Measurements from ENCODE around the gene FCHSD2. TPM values are rescaled to one million over a fixed set of nuclear protein-coding genes. Genes with fewer than 3 reads are reported as not detected.
"Not testable (repeated sequence)": the region's sequence is repeated elsewhere in the genome, so short reads cannot be mapped to it uniquely, and the experiment has no call there.

The FCHSD2 gene
- total RNA-seq, 1 donor: 34.0 TPM

DNA sequence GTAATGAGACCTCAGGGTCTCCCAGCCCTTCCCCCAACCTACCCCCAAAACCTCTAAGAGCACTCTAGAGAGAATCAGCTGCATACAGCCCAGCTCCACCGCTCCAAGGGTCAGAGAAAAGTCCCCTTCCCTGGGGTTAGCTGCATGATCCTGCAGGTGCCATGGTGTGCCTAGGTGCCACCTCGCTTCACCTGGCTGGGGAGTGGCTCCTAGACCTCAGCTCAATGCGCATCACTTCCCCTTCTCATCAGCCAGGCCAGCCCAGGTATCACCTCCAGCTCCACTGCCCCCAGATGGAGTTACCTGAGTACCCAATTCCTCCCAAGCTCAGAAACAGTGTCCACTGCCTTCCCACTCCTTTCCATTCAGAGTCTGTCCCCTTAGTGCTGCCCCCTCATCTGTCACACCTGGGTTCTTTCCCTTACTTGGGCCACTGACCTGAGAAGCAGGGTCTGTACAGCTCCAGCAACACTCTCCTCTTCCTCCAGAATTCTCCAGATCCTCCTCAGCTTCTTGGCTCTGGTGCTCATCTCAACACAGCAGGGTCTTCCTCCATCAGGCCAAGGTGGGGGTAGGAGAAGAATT lies 349.6 kb downstream of the FCHSD2 start:
- Histone ChIP-seq H3K36me3 (ENCODE audit: insufficient read depth, low read length) (no peaks in the 10 kb centered on the region), H3K79me2 (ENCODE audit: insufficient read depth, low read length) (no peaks in the 10 kb centered on the region), H4K20me1 (ENCODE audit: insufficient read depth, low read length) (no peaks in the 10 kb centered on the region), H2AFZ (ENCODE audit: low read length) (peak overlapping the region; percentile 85), H3K4me2 (ENCODE audit: insufficient read depth, low read length) (no peak overlapping the region), H3K4me3 (ENCODE audit: insufficient read depth, low read length) (no peak overlapping the region), H3K27me3 (ENCODE audit: insufficient read depth, low read length) (no peaks in the 10 kb centered on the region), H3K4me1 (ENCODE audit: insufficient read depth, low read length) (peaks cover 33% of the 10 kb centered on the region), H3K9me3 (ENCODE audit: low read depth, low read length) (no peaks in the 10 kb centered on the region), H3K27ac (ENCODE audit: low read depth, low read length) (peak overlapping the region; percentile 74)
- TF ChIP-seq, protein P1, sequence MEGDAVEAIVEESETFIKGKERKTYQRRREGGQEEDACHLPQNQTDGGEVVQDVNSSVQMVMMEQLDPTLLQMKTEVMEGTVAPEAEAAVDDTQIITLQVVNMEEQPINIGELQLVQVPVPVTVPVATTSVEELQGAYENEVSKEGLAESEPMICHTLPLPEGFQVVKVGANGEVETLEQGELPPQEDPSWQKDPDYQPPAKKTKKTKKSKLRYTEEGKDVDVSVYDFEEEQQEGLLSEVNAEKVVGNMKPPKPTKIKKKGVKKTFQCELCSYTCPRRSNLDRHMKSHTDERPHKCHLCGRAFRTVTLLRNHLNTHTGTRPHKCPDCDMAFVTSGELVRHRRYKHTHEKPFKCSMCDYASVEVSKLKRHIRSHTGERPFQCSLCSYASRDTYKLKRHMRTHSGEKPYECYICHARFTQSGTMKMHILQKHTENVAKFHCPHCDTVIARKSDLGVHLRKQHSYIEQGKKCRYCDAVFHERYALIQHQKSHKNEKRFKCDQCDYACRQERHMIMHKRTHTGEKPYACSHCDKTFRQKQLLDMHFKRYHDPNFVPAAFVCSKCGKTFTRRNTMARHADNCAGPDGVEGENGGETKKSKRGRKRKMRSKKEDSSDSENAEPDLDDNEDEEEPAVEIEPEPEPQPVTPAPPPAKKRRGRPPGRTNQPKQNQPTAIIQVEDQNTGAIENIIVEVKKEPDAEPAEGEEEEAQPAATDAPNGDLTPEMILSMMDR (IDR thresholded peaks at IDR 0.05; ENCODE audit: extremely low read depth, low read depth, low read length): no peak
- DNase-seq (ENCODE audit: insufficient read length, low spot score, missing footprints): no peak

DNA sequence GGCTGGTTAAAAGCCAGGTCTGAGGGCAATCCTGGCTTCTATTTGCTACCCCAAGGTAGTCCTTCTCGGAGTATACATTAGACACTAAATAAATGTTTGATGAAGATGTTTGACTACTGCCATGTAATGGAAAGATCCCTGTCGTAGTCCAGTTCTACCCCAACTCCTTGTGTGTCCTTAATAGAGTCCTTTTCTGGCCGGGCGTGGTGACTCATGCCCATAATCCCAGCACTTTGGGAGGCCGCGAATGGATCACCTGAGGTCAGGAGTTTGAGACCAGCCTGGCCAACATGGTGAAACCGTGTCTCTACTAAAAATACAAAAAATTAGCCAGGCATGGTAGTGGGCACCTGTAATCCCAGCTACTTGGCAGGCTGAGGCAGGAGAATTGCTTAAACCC lies 350.9 kb downstream of the FCHSD2 start:
- not testable (repeated sequence) for H3K36me3 ChIP-seq (ENCODE audit: insufficient read depth, low read length); DNase-seq (ENCODE audit: insufficient read length, low spot score, missing footprints); H3K27me3 ChIP-seq (ENCODE audit: insufficient read depth, low read length); H3K4me3 ChIP-seq (ENCODE audit: insufficient read depth, low read length); H3K4me2 ChIP-seq (ENCODE audit: insufficient read depth, low read length); H3K79me2 ChIP-seq (ENCODE audit: insufficient read depth, low read length); H3K27ac ChIP-seq (ENCODE audit: low read depth, low read length); H2AFZ ChIP-seq (ENCODE audit: low read length); H4K20me1 ChIP-seq (ENCODE audit: insufficient read depth, low read length); H3K9me3 ChIP-seq (ENCODE audit: low read depth, low read length)
- peaks cover 33% of the 10 kb centered on the region for H3K4me1 ChIP-seq (ENCODE audit: insufficient read depth, low read length)

DNA sequence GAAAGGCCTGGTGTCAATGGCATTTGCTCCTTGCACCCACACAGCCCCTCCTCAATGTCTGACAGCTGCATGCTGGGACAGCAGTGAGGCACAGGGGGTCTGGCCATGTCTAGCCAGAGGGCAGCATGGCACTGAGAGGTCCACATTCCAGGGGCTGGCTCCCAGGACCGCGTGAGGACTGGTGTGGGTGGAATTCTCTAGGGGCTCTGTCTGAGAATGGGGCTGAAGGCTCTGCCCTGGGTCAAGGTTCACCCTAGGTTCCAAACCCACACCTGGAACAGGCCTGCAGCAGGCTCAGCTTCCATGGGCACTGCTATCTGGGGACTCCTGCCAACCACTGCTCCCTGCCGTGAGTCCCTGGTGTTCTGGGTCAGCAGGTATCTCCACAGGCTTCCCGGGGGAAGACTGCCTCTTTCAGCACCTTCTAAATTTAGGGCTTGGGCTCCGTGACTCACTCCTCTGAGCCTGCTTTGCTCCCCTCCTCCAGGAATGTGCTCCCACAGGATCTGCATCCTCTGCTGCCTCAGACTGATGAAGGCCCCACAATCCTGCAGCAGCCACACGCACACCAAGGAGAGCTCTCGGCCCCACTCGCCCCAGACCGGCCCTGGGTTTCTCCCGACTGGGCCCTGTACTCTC lies 352.5 kb downstream of the FCHSD2 start:
- peak; percentile 97 for DNase-seq (ENCODE audit: insufficient read length, low spot score, missing footprints)
- peak overlapping the region; percentile 49 for H3K4me2 ChIP-seq (ENCODE audit: insufficient read depth, low read length)
- peak overlapping the region; percentile 74 for H3K27ac ChIP-seq (ENCODE audit: low read depth, low read length)
- peak overlapping the region; percentile 8 for H3K4me3 ChIP-seq (ENCODE audit: insufficient read depth, low read length)
- H2AFZ ChIP-seq (ENCODE audit: low read length): peak overlapping the region; percentile 63
- H3K79me2 ChIP-seq (ENCODE audit: insufficient read depth, low read length): no peaks in the 10 kb centered on the region
- TF ChIP-seq, protein P1 (IDR thresholded peaks at IDR 0.05; ENCODE audit: extremely low read depth, low read depth, low read length): no peak
- no peaks in the 10 kb centered on the region for H3K27me3 ChIP-seq (ENCODE audit: insufficient read depth, low read length)
- peaks cover 31% of the 10 kb centered on the region for H3K4me1 ChIP-seq (ENCODE audit: insufficient read depth, low read length)
- H3K9me3 ChIP-seq (ENCODE audit: low read depth, low read length): no peaks in the 10 kb centered on the region
- no peaks in the 10 kb centered on the region for H3K36me3 ChIP-seq (ENCODE audit: insufficient read depth, low read length)
- H4K20me1 ChIP-seq (ENCODE audit: insufficient read depth, low read length): no peaks in the 10 kb centered on the region

DNA sequence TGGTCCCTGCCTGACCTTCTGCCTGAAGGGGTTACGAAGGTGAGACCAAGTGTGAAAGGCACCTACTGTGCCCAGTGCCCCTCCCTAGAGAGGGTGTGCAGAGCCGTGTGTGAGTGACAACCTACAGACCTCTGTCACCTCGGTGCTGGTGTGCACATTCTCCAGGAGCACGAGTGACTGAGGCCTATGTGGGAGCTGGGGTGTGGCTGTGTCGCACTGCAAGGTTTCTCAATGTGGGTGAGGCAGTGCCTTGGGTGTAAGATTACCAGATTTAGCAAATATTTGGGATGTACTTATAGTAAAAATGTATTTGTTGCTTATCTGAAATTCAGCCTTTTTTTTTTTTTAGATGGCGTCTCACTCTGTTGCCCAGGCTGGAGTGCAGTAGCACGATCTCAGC lies 353.9 kb downstream of the FCHSD2 start:
- H4K20me1 ChIP-seq (ENCODE audit: insufficient read depth, low read length): no peaks in the 10 kb centered on the region
- no peak overlapping the region for H2AFZ ChIP-seq (ENCODE audit: low read length)
- H3K4me1 ChIP-seq (ENCODE audit: insufficient read depth, low read length): peaks cover 21% of the 10 kb centered on the region
- H3K36me3 ChIP-seq (ENCODE audit: insufficient read depth, low read length): no peaks in the 10 kb centered on the region
- no peak overlapping the region for H3K4me3 ChIP-seq (ENCODE audit: insufficient read depth, low read length)
- H3K27me3 ChIP-seq (ENCODE audit: insufficient read depth, low read length): no peaks in the 10 kb centered on the region
- no peak overlapping the region for H3K4me2 ChIP-seq (ENCODE audit: insufficient read depth, low read length)
- TF ChIP-seq, protein P1 (IDR thresholded peaks at IDR 0.05; ENCODE audit: extremely low read depth, low read depth, low read length): no peak
- H3K27ac ChIP-seq (ENCODE audit: low read depth, low read length): no peak overlapping the region
- H3K9me3 ChIP-seq (ENCODE audit: low read depth, low read length): no peaks in the 10 kb centered on the region
- no peaks in the 10 kb centered on the region for H3K79me2 ChIP-seq (ENCODE audit: insufficient read depth, low read length)
- peak; percentile 83 for DNase-seq (ENCODE audit: insufficient read length, low spot score, missing footprints)
